ENCODE results near the gene FAM181A.

- TF ChIP-seq POLR2A (IDR thresholded peaks at IDR 0.05): no peak
- TF ChIP-seq CTCF (IDR thresholded peaks at IDR 0.05 in 8 of 11, conservative IDR thresholded peaks at IDR 0.05 in 3 of 11): no peak
These were observed 3.8 kb downstream of the FAM181A start for GRCh38 chr14:93930989-93931307.

All from spleen (tissue), 7 donors.